IMR-90 (cell line): ENCODE data around the gene HS2ST1. TPM values are rescaled to one million over a fixed set of nuclear protein-coding genes. Genes with fewer than 3 reads are reported as not detected.

Experiments used
- ATAC-seq: fragments of 200-7000 bp; cut with Tn5 transposase; 2 replicates; pipeline ENCODE4 v1.9.1; 2020; ENCODE audit warnings: low read depth, mild to moderate bottlenecking, moderate library complexity
- BruUV-seq: library from RNA; stranded (reverse); fragments of 400-500 nt; replicated peaks from 2 replicates; lab custom pipeline; 2021; lab: Mats Ljungman, UMichigan
- CTCF ChIA-PET: fragments of 300-600 bp; formaldehyde crosslinking; extraction: SDS; loops from one replicate; lab custom pipeline; 2021; ENCODE audit warnings: antibody characterized with exemption; lab: Yijun Ruan, JAX
- POLR2A ChIA-PET: fragments of 300-600 bp; sonication (Branson Sonifier 250); formaldehyde crosslinking; loops from one replicate; lab custom pipeline; 2022; ENCODE audit warnings: antibody characterized with exemption; ENCODE audit not compliant: unreplicated experiment; lab: Charles Lee
- DNase-seq: peaks from one replicate; pipeline ENCODE4 v3.0.0; 2013
- H2AFZ ChIP-seq: replicated peaks from 2 replicates; pipeline ENCODE3; 2013; ENCODE audit warnings: low read length, mild to moderate bottlenecking; ENCODE audit not compliant: poor library complexity
- H2AK5ac ChIP-seq: 2 replicates; pipeline ENCODE4 v1.6.1; 2013; ENCODE audit warnings: low read depth, low read length, inconsistent platforms
- H2AK9ac ChIP-seq: replicated peaks from 2 replicates; pipeline ENCODE3; 2013; ENCODE audit warnings: mild to moderate bottlenecking, low read depth, low read length, moderate library complexity; ENCODE audit not compliant: poor library complexity
- H2BK120ac ChIP-seq: 2 replicates; pipeline ENCODE4 v1.6.1; 2013; ENCODE audit warnings: low read depth, low read length, inconsistent platforms
- H2BK15ac ChIP-seq: 3 replicates; pipeline ENCODE4 v1.6.1; 2013; ENCODE audit warnings: low read depth, low read length, inconsistent platforms
- H2BK20ac ChIP-seq: 2 replicates; pipeline ENCODE4 v1.6.1; 2013; ENCODE audit warnings: low read depth, mild to moderate bottlenecking, inconsistent platforms, low read length, moderate library complexity
- H2BK5ac ChIP-seq: 2 replicates; pipeline ENCODE4 v1.6.1; 2013; ENCODE audit warnings: mild to moderate bottlenecking, low read depth, low read length, inconsistent platforms; ENCODE audit not compliant: poor library complexity, severe bottlenecking
- H3K14ac ChIP-seq: replicated peaks from 2 replicates; pipeline ENCODE4 v1.6.1; 2013; ENCODE audit warnings: low read depth, low read length, inconsistent platforms
- H3K18ac ChIP-seq: 2 replicates; pipeline ENCODE4 v1.6.1; 2013; ENCODE audit warnings: low read depth, low read length, control low read depth
- H3K23ac ChIP-seq: 2 replicates; pipeline ENCODE4 v1.6.1; 2013; ENCODE audit warnings: low read depth, low read length, inconsistent platforms
- H3K27ac ChIP-seq: 2 replicates; pipeline ENCODE4 v1.5.1; 2013; ENCODE audit warnings: mild to moderate bottlenecking, control low read depth, low read length; ENCODE audit not compliant: insufficient read depth
- H3K27me3 ChIP-seq: 2 replicates; pipeline ENCODE4 v1.6.1; 2013; ENCODE audit warnings: low read length; ENCODE audit not compliant: control insufficient read depth, insufficient read depth
- H3K36me3 ChIP-seq: 2 replicates; pipeline ENCODE4 v1.6.1; 2013; ENCODE audit warnings: low read length, mixed read lengths; ENCODE audit not compliant: control insufficient read depth, insufficient read depth
- H3K4ac ChIP-seq: 2 replicates; pipeline ENCODE4 v1.6.1; 2013; ENCODE audit warnings: low read depth, low read length, inconsistent platforms
- H3K4me1 ChIP-seq: 2 replicates; pipeline ENCODE4 v1.6.1; 2013; ENCODE audit warnings: low read length, mixed read lengths; ENCODE audit not compliant: control insufficient read depth, insufficient read depth
- H3K4me2 ChIP-seq: 2 replicates; pipeline ENCODE4 v1.6.1; 2013; ENCODE audit warnings: low read depth, mild to moderate bottlenecking, control low read depth, low read length, moderate library complexity
- H3K4me3 ChIP-seq: 2 replicates; pipeline ENCODE4 v1.5.1; 2013; ENCODE audit warnings: low read depth, mild to moderate bottlenecking, control low read depth, low read length, moderate library complexity; ENCODE audit not compliant: insufficient read depth
- H3K56ac ChIP-seq: 2 replicates; pipeline ENCODE4 v1.6.1; 2013; ENCODE audit warnings: low read length, inconsistent platforms; ENCODE audit not compliant: insufficient read depth; ENCODE audit errors: extremely low read depth
- H3K79me1 ChIP-seq, 2 experiments: 2 replicates each; pipeline ENCODE4 v1.6.1; 2013; ENCODE audit warnings: low read length in 2 of 2, inconsistent platforms in 1 of 2, low read depth in 1 of 2
- H3K9ac ChIP-seq: 2 replicates; pipeline ENCODE4 v1.6.1; 2013; ENCODE audit warnings: low read depth, low read length, control low read depth
- H3K9me1 ChIP-seq: 2 replicates; pipeline ENCODE4 v1.6.1; 2013; ENCODE audit warnings: low read length, inconsistent platforms; ENCODE audit not compliant: insufficient read depth
- H3K9me3 ChIP-seq: 2 replicates; pipeline ENCODE4 v1.6.1; 2013; ENCODE audit warnings: low read length; ENCODE audit not compliant: control insufficient read depth, insufficient read depth
- H4K20me1 ChIP-seq: 2 replicates; pipeline ENCODE4 v1.6.1; 2013; ENCODE audit warnings: low read length, inconsistent platforms; ENCODE audit not compliant: insufficient read depth
- H4K5ac ChIP-seq: 2 replicates; pipeline ENCODE4 v1.6.1; 2013; ENCODE audit warnings: mild to moderate bottlenecking, low read depth, low read length, control low read depth
- H4K8ac ChIP-seq, 2 experiments: 2 replicates each; pipeline ENCODE4 v1.6.1; 2013; ENCODE audit warnings: low read depth in 2 of 2, low read length in 2 of 2, control low read depth in 1 of 2, inconsistent platforms in 1 of 2
- H4K91ac ChIP-seq: 2 replicates; pipeline ENCODE4 v1.6.1; 2013; ENCODE audit warnings: low read depth, low read length, inconsistent platforms; ENCODE audit not compliant: insufficient read depth
- CHD1 ChIP-seq: IDR thresholded peaks from 2 replicates; pipeline ENCODE4 v1.6.1; 2012; ENCODE audit warnings: low read depth, low read length, improper control_type of control experiment
- FOS ChIP-seq: fragments of 150-350 bp; IDR thresholded peaks from 2 replicates; pipeline ENCODE4 v1.6.1; 2016; ENCODE audit warnings: low read depth, low read length
- MXI1 ChIP-seq: IDR thresholded peaks from 2 replicates; pipeline ENCODE4 v1.6.1; 2012; ENCODE audit warnings: low read depth, mild to moderate bottlenecking, low read length, moderate library complexity, borderline replicate concordance
- NFE2L2 ChIP-seq: fragments of 150-350 bp; IDR thresholded peaks from 2 replicates; pipeline ENCODE4 v1.6.1; 2016; ENCODE audit warnings: low read depth, mild to moderate bottlenecking, low read length
- POLR2A ChIP-seq: IDR thresholded peaks from 2 replicates; pipeline ENCODE4 v1.6.1; 2012; ENCODE audit warnings: mild to moderate bottlenecking, low read depth, low read length
- WGBS, 2 experiments: methylation state at CpG; one replicate each; pipeline versions ENCODE4 v1.1.5 to v1.1.7; 2013; ENCODE audit warnings: missing lambda C conversion rate in 2 of 2; ENCODE audit not compliant: insufficient read length in 1 of 2; ENCODE audit errors: extremely low coverage in 2 of 2; 5-methylcytosine and 5-hydroxymethylcytosine counted together
- dilution Hi-C: fragments of 300-500 bp; cut with HindIII; formaldehyde crosslinking; loops from one replicate; pipeline ENCODE4 v1.14.3; 2018; ENCODE audit warnings: low sequenced_read_pairs; ENCODE audit not compliant: unreplicated experiment
- in situ Hi-C: fragments of 300-500 bp; cut with MboI; formaldehyde crosslinking; loops from 3 replicates; pipeline ENCODE4 v1.14.3; 2019; ENCODE audit warnings: low sequenced_read_pairs, inconsistent platforms, mixed read lengths
- intact Hi-C: fragments of 100-400 bp; cut with micrococcal nuclease; formaldehyde crosslinking; loops from 2 replicates; pipeline ENCODE4 v1.10.0; 2022
- polyA plus RNA-seq, 3 experiments: library from polyadenylated mRNA; depleted of rRNA; stranded (reverse); fragments of >200 nt; gene quantifications; 2 replicates each; pipeline ENCODE4 v1.2.3, GENCODE V29; 2012; ENCODE audit warnings: low replicate concordance in 1 of 3
- total RNA-seq: library from RNA; depleted of rRNA; stranded (reverse); fragments of >200 nt; gene quantifications from 2 replicates; pipeline ENCODE4 v1.2.3, GENCODE V29; 2012; rRNA removed
- TF ChIP-seq, protein P1 (sequence below): conservative IDR thresholded peaks from 2 replicates; pipeline ENCODE4 v1.5.1; 2012; ENCODE audit warnings: mild to moderate bottlenecking, low read depth, low read length, improper control_type of control experiment

HS2ST1 gene
- total and polyA plus RNA-seq, 2 of the 4 experiments (the other 2 are of a cell fraction): 7.8 to 13.1 TPM

DNA sequence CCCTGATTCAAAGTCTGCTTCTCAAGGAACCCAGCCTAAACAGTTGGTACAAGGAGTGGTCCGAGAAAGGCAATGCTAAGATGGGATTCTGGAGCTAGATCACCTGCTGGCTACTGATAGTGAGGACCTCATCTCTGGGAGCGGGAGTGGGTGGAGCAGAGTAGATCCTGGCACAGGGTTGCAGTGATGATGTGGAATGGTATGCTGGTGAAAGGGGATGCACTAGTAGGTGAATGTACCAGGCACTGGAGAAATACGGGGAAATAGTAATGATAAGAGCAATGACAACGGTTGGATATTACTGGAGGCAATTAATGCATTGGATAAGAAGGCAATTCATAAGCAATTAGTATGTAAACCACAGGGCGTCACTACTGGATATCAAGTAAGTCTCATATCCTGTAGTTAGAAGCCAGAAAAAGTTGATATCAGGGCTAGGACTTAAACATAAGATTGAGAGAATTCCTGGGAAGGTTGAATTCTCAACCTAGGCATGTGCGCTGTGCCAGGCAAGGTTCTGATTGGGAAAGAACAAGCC is 245.0 kb downstream of the HS2ST1 start:
- H3K36me3 ChIP-seq: no peaks in the 10 kb centered on the region
- H3K9ac ChIP-seq: no peak overlapping the region
- TF ChIP-seq, protein P1, sequence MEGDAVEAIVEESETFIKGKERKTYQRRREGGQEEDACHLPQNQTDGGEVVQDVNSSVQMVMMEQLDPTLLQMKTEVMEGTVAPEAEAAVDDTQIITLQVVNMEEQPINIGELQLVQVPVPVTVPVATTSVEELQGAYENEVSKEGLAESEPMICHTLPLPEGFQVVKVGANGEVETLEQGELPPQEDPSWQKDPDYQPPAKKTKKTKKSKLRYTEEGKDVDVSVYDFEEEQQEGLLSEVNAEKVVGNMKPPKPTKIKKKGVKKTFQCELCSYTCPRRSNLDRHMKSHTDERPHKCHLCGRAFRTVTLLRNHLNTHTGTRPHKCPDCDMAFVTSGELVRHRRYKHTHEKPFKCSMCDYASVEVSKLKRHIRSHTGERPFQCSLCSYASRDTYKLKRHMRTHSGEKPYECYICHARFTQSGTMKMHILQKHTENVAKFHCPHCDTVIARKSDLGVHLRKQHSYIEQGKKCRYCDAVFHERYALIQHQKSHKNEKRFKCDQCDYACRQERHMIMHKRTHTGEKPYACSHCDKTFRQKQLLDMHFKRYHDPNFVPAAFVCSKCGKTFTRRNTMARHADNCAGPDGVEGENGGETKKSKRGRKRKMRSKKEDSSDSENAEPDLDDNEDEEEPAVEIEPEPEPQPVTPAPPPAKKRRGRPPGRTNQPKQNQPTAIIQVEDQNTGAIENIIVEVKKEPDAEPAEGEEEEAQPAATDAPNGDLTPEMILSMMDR: no peak
- no peak for TF ChIP-seq NFE2L2
- no peak for TF ChIP-seq CHD1
- no peak for TF ChIP-seq FOS
- no peak for TF ChIP-seq MXI1
- TF ChIP-seq POLR2A: no peak
- no peak overlapping the region for H4K91ac ChIP-seq
- DNase-seq (no peak), ATAC-seq (no peak)
- POLR2A ChIA-PET: no interaction called here
- intact Hi-C loops (no loop called here), dilution Hi-C loops (no loop called here), in situ Hi-C loops (no loop called here)
- no peak overlapping the region for H2AK5ac ChIP-seq
- no peaks in the 10 kb centered on the region for H4K20me1 ChIP-seq
- CTCF ChIA-PET: no interaction called here
- H3K56ac ChIP-seq: no peak overlapping the region
- no peak overlapping the region for H4K8ac ChIP-seq
- no peaks in the 10 kb centered on the region for H3K4me1 ChIP-seq
- no peak overlapping the region for H2AK9ac ChIP-seq
- no peak overlapping the region for H3K4me3 ChIP-seq
- no peak overlapping the region for H2BK15ac ChIP-seq
- H2AFZ ChIP-seq: no peak overlapping the region
- no peak overlapping the region for H2BK120ac ChIP-seq
- H3K9me3 ChIP-seq: no peaks in the 10 kb centered on the region
- H3K18ac ChIP-seq: no peak overlapping the region
- no peak overlapping the region for H3K27ac ChIP-seq
- BruUV-seq: no TSS peak
- H4K5ac ChIP-seq: no peak overlapping the region
- H3K9me1 ChIP-seq: no peaks in the 10 kb centered on the region
- no peak overlapping the region for H3K14ac ChIP-seq
- no peak overlapping the region for H2BK20ac ChIP-seq
- no peak overlapping the region for H3K4ac ChIP-seq
- no peaks in the 10 kb centered on the region for H3K79me1 ChIP-seq
- peaks cover 8% of the 10 kb centered on the region for H3K27me3 ChIP-seq
- no peak overlapping the region for H3K23ac ChIP-seq
- no peak overlapping the region for H3K4me2 ChIP-seq
- no peak overlapping the region for H2BK5ac ChIP-seq
- 96% methylated on average over 4 of the region's 6 CpGs; no CpG with 5 or more reads in 1 of the 2 experiments for WGBS, 2 experiments

Other genes with a start within 250 kb of the HS2ST1 start
- 22.2 and 30.3 TPM in 2 replicates for gene SH3GLB1, start 210.1 kb upstream of the HS2ST1 start, total RNA-seq
- gene SH3GLB1, start 210.1 kb upstream of the HS2ST1 start, polyA plus RNA-seq (2012; rRNA removed): 25.1 and 36.5 TPM in 2 replicates
- 60.0 and 128 TPM in 2 replicates for gene SELENOF, start 509 bp upstream of the HS2ST1 start, total RNA-seq
- 124 and 153 TPM in 2 replicates for gene SELENOF, start 509 bp upstream of the HS2ST1 start, polyA plus RNA-seq (2012; rRNA removed)